GM23338 (cell line): ENCODE results near the gene FCGR1A.
"Not testable (repeated sequence)": the region's sequence is repeated elsewhere in the genome, so short reads cannot be mapped to it uniquely, and the experiment has no call there.

Experiments used
- EZH2phosphoT487 ChIP-seq: fragments of 200-600 bp; sonication (generic); IDR thresholded peaks from one replicate; pipeline ENCODE4 v1.8.1; 2018; ENCODE audit warnings: antibody characterized with exemption; ENCODE audit not compliant: unreplicated experiment
- REST ChIP-seq: IDR thresholded peaks from one replicate; pipeline ENCODE4 v1.6.1; 2018; ENCODE audit warnings: antibody characterized with exemption; ENCODE audit not compliant: unreplicated experiment
- ZNF331 ChIP-seq: fragments of 250-450 bp; sonication (Bioruptor Pico); IDR thresholded peaks from 2 replicates; pipeline ENCODE4 v1.5.0; 2020; ENCODE audit warnings: low read depth, mild to moderate bottlenecking, moderate library complexity
- TF ChIP-seq, protein P1 (sequence below), 2 experiments: fragments of 200-600 bp in 1 of 2; sonication (generic) in 1 of 2; conservative IDR thresholded peaks; 2 replicates each; pipeline versions ENCODE4 v1.5.1 to v1.6.1; 2016 to 2017; ENCODE audit warnings: antibody characterized with exemption in 2 of 2, low read depth in 2 of 2, mild to moderate bottlenecking in 2 of 2, moderate library complexity in 1 of 2

DNA sequence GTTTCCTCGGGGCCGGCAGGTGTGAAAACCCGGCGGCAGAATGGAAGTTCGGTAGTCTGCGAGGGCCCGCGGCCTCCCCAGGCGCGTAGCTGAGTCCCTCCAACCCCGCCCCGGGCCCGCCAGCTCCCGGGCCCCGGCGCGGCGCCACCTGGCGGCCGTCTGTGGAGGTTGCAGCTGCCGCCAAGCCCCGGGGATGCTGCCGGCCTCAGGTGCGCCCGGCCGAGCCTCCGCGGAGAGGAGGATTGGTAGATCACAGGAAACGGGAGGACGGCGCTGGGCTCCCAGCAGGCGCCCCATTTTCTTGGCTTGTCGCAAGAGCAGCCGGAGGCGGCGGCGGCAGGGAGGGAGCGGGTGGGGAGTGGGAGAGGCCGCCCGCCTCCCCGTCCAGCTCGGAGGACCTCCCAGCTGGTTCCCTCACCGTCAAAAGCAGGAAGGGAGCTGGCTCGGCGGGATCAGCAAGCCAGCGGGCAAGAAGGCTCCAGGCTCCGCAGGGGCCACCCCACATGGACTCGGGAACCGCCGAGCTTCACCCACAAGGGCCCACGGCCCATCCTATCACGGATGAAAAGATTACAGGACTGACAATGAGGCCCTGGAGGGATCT is 10.5 kb downstream of the FCGR1A start:
- TF ChIP-seq, protein P1, sequence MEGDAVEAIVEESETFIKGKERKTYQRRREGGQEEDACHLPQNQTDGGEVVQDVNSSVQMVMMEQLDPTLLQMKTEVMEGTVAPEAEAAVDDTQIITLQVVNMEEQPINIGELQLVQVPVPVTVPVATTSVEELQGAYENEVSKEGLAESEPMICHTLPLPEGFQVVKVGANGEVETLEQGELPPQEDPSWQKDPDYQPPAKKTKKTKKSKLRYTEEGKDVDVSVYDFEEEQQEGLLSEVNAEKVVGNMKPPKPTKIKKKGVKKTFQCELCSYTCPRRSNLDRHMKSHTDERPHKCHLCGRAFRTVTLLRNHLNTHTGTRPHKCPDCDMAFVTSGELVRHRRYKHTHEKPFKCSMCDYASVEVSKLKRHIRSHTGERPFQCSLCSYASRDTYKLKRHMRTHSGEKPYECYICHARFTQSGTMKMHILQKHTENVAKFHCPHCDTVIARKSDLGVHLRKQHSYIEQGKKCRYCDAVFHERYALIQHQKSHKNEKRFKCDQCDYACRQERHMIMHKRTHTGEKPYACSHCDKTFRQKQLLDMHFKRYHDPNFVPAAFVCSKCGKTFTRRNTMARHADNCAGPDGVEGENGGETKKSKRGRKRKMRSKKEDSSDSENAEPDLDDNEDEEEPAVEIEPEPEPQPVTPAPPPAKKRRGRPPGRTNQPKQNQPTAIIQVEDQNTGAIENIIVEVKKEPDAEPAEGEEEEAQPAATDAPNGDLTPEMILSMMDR (conservative IDR thresholded peaks at IDR 0.05; ENCODE audit: low read depth in 2 of 2) = peak in 1 of 2 experiments; percentile 63; a peak in 2 of 4 replicates
- TF ChIP-seq EZH2phosphoT487; ZNF331 (CRISPR knock-in tag); REST: not testable (repeated sequence)
